ENCODE results near the gene TAC1. TPM values are rescaled to one million over a fixed set of nuclear protein-coding genes. Genes with fewer than 3 reads are reported as not detected.
"Not testable (repeated sequence)": the region's sequence is repeated elsewhere in the genome, so short reads cannot be mapped to it uniquely, and the experiment has no call there.

Gene TAC1
- total RNA-seq, 1 experiment from 2014 or later = 0.13 TPM

GRCh38 chr7:97772045-97772901, 40.4 kb downstream of the TAC1 start:
- TF ChIP-seq CTCF (IDR thresholded peaks at IDR 0.05) = no peak
- no peak for TF ChIP-seq SIN3A (IDR thresholded peaks at IDR 0.05; ENCODE audit: borderline replicate concordance, insufficient read depth, low read depth, low read length)
- TF ChIP-seq POLR2AphosphoS5 (IDR thresholded peaks at IDR 0.05; ENCODE audit: low read depth, low read length) = no peak
- no peak for TF ChIP-seq TCF7L2 (IDR thresholded peaks at IDR 0.05; ENCODE audit: low read depth, low read length)
- no peak for TF ChIP-seq REST (IDR thresholded peaks at IDR 0.05; ENCODE audit: insufficient read depth in 1 of 2, low read depth in 2 of 2, low read length in 1 of 2)
- no peak overlapping the region for H3K27ac ChIP-seq (ENCODE audit: low read length)
- no peak for ATAC-seq
- ChIA-PET CTCF (no interaction called here), POLR2A (no interaction called here)
- DNase-seq (ENCODE audit: low read depth, low spot score) = no peak
- BruUV-seq (replicated peaks) = no TSS peak
- intact Hi-C loops (cut with micrococcal nuclease; ENCODE audit: unreplicated experiment) = no loop called here
- H3K4me1 ChIP-seq (ENCODE audit: control insufficient read depth, insufficient read depth, low read length) = no peaks in the 10 kb centered on the region
- no peak overlapping the region for H3K4me3 ChIP-seq (ENCODE audit: low read depth in 2 of 2, low read length in 2 of 2)
- in situ Hi-C loops (cut with HindIII; ENCODE audit: low pct_unique_long_range_greater_than_20kb, low sequenced_read_pairs) = no loop called here
- no peaks in the 10 kb centered on the region; the same call in 1 of the 2 replicates for H3K27me3 ChIP-seq (ENCODE audit: control insufficient read depth, insufficient read depth, low read length)
- H3K9me3 ChIP-seq (ENCODE audit: control insufficient read depth, insufficient read depth, low read depth, low read length) = no peaks in the 10 kb centered on the region
- no peaks in the 10 kb centered on the region for H3K36me3 ChIP-seq (ENCODE audit: control insufficient read depth, insufficient read depth, low read length)

- ATAC-seq; H3K27ac ChIP-seq (ENCODE audit: low read length); H3K4me1 ChIP-seq (ENCODE audit: control insufficient read depth, insufficient read depth, low read length); POLR2A ChIA-PET; intact Hi-C loops (cut with micrococcal nuclease; ENCODE audit: unreplicated experiment); BruUV-seq (replicated peaks); H3K4me3 ChIP-seq (ENCODE audit: low read depth in 2 of 2, low read length in 2 of 2); H3K27me3 ChIP-seq (ENCODE audit: control insufficient read depth, insufficient read depth, low read length); in situ Hi-C loops (cut with HindIII; ENCODE audit: low pct_unique_long_range_greater_than_20kb, low sequenced_read_pairs); DNase-seq (ENCODE audit: low read depth, low spot score); H3K36me3 ChIP-seq (ENCODE audit: control insufficient read depth, insufficient read depth, low read length); H3K9me3 ChIP-seq (ENCODE audit: control insufficient read depth, insufficient read depth, low read depth, low read length): not testable (repeated sequence)
- CTCF ChIA-PET = interaction anchor here (0.6 kb wide), 1 partner anchor 86 kb away, joined by 3 read pairs; no protein-coding TSS in a partner anchor
Measured at GRCh38 chr7:97786398-97786797, 54.5 kb downstream of the TAC1 start.

Other genes with a start within 250 kb of the TAC1 start
- gene ASNS, start 140.3 kb downstream of the TAC1 start, total RNA-seq (2021; ENCODE audit: unreplicated experiment) = 91.4 TPM

All from Panc1 (cell line).